ENCODE results near the gene RABGEF1. TPM values are rescaled to one million over a fixed set of nuclear protein-coding genes. Genes with fewer than 3 reads are reported as not detected.
"Not testable (repeated sequence)": the region's sequence is repeated elsewhere in the genome, so short reads cannot be mapped to it uniquely, and the experiment has no call there.

Gene RABGEF1
- total and polyA plus RNA-seq, 2 donors (not counting 3 experiments of a cell fraction or from before 2014, with no cell fraction given), result 11.6 to 15.5 TPM

- ChIA-PET POLR2A (no interaction called here), CTCF (interaction anchor here (0.6 kb wide), 1 partner anchor 93 kb away, joined by 3 read pairs; no protein-coding TSS in a partner anchor)
- no peak overlapping the region for H3K4me2 ChIP-seq (ENCODE audit: insufficient read depth, low read length)
- DNase-seq (ENCODE audit: low read depth, low spot score) (no peak), FAIRE-seq (no peak)
- H4K20me1 ChIP-seq (replicated peaks; ENCODE audit: control insufficient read depth, extremely low read depth, insufficient read depth, low read length), result peaks cover 2% of the 10 kb centered on the region
- H3K9ac ChIP-seq (replicated peaks; ENCODE audit: extremely low read depth, insufficient read depth, low read length), result no peak overlapping the region
- H3K79me2 ChIP-seq (ENCODE audit: control insufficient read depth, insufficient read depth, low read length), result peaks cover 13% of the 10 kb centered on the region
- intact Hi-C loops (cut with micrococcal nuclease), result no loop called here
- H3K4me3 ChIP-seq (replicated peaks in 1 of 3; ENCODE audit: insufficient read depth in 1 of 3, low read depth in 1 of 3, low read length in 3 of 3), result no peak overlapping the region
- TF ChIP-seq POLR2A (IDR thresholded peaks at IDR 0.05; ENCODE audit: low read depth, low read length) (no peak), EZH2 (IDR thresholded peaks at IDR 0.05; ENCODE audit: borderline replicate concordance, low read depth, low read length, severe bottlenecking) (no peak), GATA2 (IDR thresholded peaks at IDR 0.05; ENCODE audit: insufficient read depth, insufficient read length, low read depth, low read length) (no peak), JUN (IDR thresholded peaks at IDR 0.05; ENCODE audit: borderline replicate concordance, insufficient read depth, insufficient read length, low read depth) (no peak)
- no peaks in the 10 kb centered on the region for H3K4me1 ChIP-seq (ENCODE audit: control insufficient read depth, extremely low read depth, insufficient read depth, low read length)
- no peak overlapping the region for H3K27ac ChIP-seq (ENCODE audit: insufficient read depth, low read depth, low read length)
- BruUV-seq (replicated peaks), result no TSS peak
- H3K36me3 ChIP-seq (ENCODE audit: control insufficient read depth in 2 of 2, extremely low read depth in 1 of 2, insufficient read depth in 2 of 2, low read length in 2 of 2), result no peaks in the 10 kb centered on the region
- H3K9me1 ChIP-seq (replicated peaks; ENCODE audit: control insufficient read depth, extremely low read depth, insufficient read depth, low read length), result no peaks in the 10 kb centered on the region
- dilution Hi-C loops (cut with MboI; ENCODE audit: extremely low pct_ligation_motif_present, low sequenced_read_pairs), result no loop called here
- H3K27me3 ChIP-seq (ENCODE audit: control insufficient read depth in 2 of 2, insufficient read depth in 2 of 2, low read length in 2 of 2), result no peaks in the 10 kb centered on the region
- H2AFZ ChIP-seq (ENCODE audit: low read depth, low read length), result no peak overlapping the region
- H3K9me3 ChIP-seq (replicated peaks; ENCODE audit: control insufficient read depth, insufficient read depth, low read length), result no peaks in the 10 kb centered on the region
Observed at GRCh38 chr7:66758950-66759628, 18.6 kb downstream of the RABGEF1 start.

GRCh38 chr7:66763183-66763582 is 22.6 kb downstream of the RABGEF1 start:
- H3K27me3 ChIP-seq (ENCODE audit: control insufficient read depth in 2 of 2, insufficient read depth in 2 of 2, low read length in 2 of 2); H3K9me3 ChIP-seq (replicated peaks; ENCODE audit: control insufficient read depth, insufficient read depth, low read length); H3K27ac ChIP-seq (ENCODE audit: insufficient read depth, low read depth, low read length); H3K4me3 ChIP-seq (replicated peaks in 1 of 3; ENCODE audit: insufficient read depth in 1 of 3, low read depth in 1 of 3, low read length in 3 of 3); H3K4me1 ChIP-seq (ENCODE audit: control insufficient read depth, extremely low read depth, insufficient read depth, low read length); H3K36me3 ChIP-seq (ENCODE audit: control insufficient read depth in 2 of 2, extremely low read depth in 1 of 2, insufficient read depth in 2 of 2, low read length in 2 of 2); dilution Hi-C loops (cut with MboI; ENCODE audit: extremely low pct_ligation_motif_present, low sequenced_read_pairs); H4K20me1 ChIP-seq (replicated peaks; ENCODE audit: control insufficient read depth, extremely low read depth, insufficient read depth, low read length); intact Hi-C loops (cut with micrococcal nuclease); POLR2A ChIA-PET; BruUV-seq (replicated peaks); H3K9ac ChIP-seq (replicated peaks; ENCODE audit: extremely low read depth, insufficient read depth, low read length); H3K9me1 ChIP-seq (replicated peaks; ENCODE audit: control insufficient read depth, extremely low read depth, insufficient read depth, low read length); FAIRE-seq; H2AFZ ChIP-seq (ENCODE audit: low read depth, low read length); DNase-seq (ENCODE audit: low read depth, low spot score); H3K4me2 ChIP-seq (ENCODE audit: insufficient read depth, low read length); CTCF ChIA-PET: not testable (repeated sequence)
- peaks cover 11% of the 10 kb centered on the region for H3K79me2 ChIP-seq (ENCODE audit: control insufficient read depth, insufficient read depth, low read length)

DNA sequence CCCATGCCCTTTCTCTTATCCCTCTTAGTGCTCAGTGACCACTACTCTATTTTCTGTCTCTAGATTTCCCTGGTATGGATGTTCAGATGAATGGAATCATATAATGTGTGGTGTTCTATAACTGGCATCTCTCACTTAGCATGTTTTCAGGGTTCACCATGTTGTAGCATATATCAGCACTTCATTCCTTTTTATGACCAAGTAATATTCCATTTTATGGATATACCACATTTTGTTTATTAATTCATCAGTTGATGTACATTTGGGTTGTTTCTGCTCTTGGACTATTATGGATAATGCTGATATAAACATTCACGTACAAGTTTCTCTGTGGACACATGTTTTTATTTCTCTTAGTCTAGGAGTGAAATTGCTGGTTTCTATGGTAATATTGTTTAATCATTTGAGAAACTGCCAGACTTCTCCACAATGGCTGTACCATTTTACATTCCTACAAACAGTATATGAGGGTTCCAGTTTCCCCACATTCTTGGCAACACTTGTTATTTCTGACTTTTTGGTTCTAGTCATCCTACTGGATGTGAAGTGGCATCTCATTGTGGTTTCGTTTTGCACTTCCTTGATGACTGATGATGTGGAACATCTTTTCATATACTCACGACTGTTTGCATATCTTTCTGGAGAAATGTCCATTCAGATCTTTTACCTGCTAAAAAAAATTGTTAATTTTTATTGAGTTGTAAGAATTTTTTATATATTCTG is 23.3 kb downstream of the RABGEF1 start:
- H3K27ac ChIP-seq (ENCODE audit: insufficient read depth, low read depth, low read length); dilution Hi-C loops (cut with MboI; ENCODE audit: extremely low pct_ligation_motif_present, low sequenced_read_pairs); H3K9me1 ChIP-seq (replicated peaks; ENCODE audit: control insufficient read depth, extremely low read depth, insufficient read depth, low read length); H3K27me3 ChIP-seq (ENCODE audit: control insufficient read depth in 2 of 2, insufficient read depth in 2 of 2, low read length in 2 of 2); H4K20me1 ChIP-seq (replicated peaks; ENCODE audit: control insufficient read depth, extremely low read depth, insufficient read depth, low read length); H3K4me3 ChIP-seq (replicated peaks in 1 of 3; ENCODE audit: insufficient read depth in 1 of 3, low read depth in 1 of 3, low read length in 3 of 3); H3K4me1 ChIP-seq (ENCODE audit: control insufficient read depth, extremely low read depth, insufficient read depth, low read length); H3K9ac ChIP-seq (replicated peaks; ENCODE audit: extremely low read depth, insufficient read depth, low read length); FAIRE-seq; H3K9me3 ChIP-seq (replicated peaks; ENCODE audit: control insufficient read depth, insufficient read depth, low read length); H3K36me3 ChIP-seq (ENCODE audit: control insufficient read depth in 2 of 2, extremely low read depth in 1 of 2, insufficient read depth in 2 of 2, low read length in 2 of 2); intact Hi-C loops (cut with micrococcal nuclease); H3K4me2 ChIP-seq (ENCODE audit: insufficient read depth, low read length); H3K79me2 ChIP-seq (ENCODE audit: control insufficient read depth, insufficient read depth, low read length); BruUV-seq (replicated peaks); H2AFZ ChIP-seq (ENCODE audit: low read depth, low read length); CTCF ChIA-PET; POLR2A ChIA-PET; DNase-seq (ENCODE audit: low read depth, low spot score): not testable (repeated sequence)

All from endothelial cell of umbilical vein (primary cell).